Suppressor macrophage treated with lipopolysaccharide for 4 hours (primary cell): ENCODE data around the gene TCF23.
"Not testable (repeated sequence)": the region's sequence is repeated elsewhere in the genome, so short reads cannot be mapped to it uniquely, and the experiment has no call there.

Source experiments
- DNase-seq: peaks from one replicate; pipeline ENCODE4 v3.0.0-alpha.2; 2020

The TCF23 gene

DNA sequence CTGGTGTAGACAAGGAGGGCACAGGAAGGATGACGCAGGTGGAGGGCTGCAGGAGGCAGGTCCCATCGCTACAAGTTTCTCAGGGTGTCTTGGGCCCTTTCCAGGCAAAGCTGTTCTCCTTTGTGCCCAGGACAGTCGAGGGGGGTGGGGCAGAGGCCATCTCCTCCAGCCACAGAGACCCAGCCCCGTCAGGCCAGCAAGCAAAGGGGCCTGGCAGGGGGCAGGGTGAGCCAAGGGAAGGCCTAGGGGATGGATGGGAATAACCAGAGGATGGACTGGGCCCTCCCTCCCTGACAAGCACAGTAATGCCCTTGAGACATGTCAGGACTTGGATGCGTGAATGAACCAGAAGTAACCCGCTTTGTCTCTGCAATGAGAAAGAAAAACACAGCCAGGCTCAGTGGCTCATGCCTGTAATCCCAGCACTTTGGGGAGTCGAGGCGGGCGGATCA lies 6.3 kb downstream of the TCF23 start:
- no peak for DNase-seq

DNA sequence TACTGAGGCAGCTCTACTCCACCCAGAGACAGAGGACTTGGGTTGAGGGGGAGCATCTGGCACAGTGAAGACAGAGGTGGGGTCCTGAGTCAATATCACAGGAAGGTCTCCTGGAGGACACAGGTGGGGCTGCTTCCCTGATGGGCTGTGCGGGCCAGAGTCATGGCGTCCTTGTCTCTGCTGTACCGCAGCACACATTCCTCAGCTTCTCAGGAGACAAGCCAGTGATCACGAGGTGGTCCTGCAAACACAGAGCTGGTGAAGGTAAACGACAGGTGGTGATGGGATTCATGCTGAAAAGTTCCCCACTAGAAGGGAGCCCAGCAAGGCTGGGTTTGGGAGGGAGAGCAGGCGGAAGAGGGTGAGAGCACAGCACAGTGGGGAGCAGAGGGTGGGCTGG lies 9.7 kb downstream of the TCF23 start:
- no peak for DNase-seq

GRCh38 chr2:27159271-27159670 lies 10.5 kb downstream of the TCF23 start:
- DNase-seq: no peak

- DNase-seq: no peak
Observed at GRCh38 chr2:27160191-27160590, 11.4 kb downstream of the TCF23 start.

- DNase-seq: no peak
Observed at GRCh38 chr2:27162151-27163121, 13.6 kb downstream of the TCF23 start.

DNA sequence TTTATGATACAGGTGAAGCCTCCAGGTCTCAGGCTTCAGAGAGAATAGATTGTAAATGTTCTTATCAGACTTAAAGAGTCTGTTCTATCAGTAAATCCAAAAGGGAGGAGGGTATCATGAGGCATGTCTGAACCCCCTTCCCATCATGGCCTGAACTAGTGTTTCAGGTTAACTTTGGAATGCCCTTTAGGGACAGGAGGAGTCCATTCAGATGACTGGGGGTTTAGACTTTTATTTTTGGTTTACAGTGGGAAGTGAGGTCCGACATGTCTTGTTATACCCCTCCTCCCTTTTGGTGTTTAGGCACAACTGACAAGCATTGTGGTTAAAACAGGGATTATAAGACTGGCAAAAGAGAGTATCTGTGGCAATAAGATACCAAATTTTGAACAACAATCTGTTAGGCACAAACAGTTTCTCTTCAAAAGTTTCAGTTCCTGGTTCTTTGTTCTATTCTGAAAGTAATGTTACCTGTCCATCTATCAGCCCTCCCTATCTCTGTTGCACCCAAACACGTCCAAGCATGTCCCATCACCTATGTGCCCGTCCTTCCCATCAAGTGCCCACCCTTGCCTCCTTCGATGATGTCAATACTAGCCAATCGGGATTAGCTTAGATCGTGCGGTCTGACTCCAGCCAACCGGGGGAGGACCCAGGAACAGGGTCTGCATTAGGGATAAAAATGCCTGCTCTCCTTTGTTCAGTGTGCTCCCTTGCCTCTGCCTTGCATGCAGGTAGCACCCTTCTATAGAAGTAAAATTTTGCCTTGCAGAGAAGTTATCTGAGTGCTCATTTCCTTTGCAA lies 16.4 kb downstream of the TCF23 start:
- DNase-seq: no peak

DNA sequence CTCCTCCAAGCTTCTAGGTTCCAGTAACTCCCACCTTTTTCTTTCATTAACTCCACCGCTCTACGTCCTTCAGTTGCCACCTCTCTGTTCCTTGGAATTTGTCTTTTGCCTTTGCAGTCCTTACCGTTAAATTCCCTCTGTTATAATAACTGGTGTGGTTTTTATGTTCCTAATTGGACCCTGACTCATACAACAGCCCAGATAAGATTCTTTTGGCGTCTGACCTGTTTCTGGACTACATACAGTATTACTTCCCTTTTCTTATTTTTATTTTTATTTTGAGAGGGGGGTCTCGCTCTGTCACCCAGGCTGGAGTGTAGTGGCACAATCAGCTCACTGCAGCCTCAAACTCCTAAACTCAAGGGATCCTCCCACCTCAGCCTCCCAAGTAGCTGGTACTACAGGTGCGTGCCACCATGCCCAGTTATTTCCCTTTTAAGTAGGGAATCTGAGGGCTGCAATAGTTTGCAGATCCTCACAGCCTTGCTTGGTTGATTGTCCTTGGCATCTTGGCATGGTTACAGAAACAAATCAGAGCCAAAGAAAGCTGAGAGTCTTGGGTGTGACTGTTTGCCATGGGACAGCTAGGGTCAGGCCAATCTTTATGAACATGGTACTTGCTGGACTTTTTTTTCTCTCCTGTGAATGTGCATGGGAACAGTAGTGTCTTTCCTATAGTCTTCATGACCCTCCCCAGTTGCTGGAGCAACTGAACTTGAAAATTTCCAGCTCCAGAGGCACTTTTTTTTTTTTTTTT lies 22.0 kb downstream of the TCF23 start:
- DNase-seq: no peak

DNA sequence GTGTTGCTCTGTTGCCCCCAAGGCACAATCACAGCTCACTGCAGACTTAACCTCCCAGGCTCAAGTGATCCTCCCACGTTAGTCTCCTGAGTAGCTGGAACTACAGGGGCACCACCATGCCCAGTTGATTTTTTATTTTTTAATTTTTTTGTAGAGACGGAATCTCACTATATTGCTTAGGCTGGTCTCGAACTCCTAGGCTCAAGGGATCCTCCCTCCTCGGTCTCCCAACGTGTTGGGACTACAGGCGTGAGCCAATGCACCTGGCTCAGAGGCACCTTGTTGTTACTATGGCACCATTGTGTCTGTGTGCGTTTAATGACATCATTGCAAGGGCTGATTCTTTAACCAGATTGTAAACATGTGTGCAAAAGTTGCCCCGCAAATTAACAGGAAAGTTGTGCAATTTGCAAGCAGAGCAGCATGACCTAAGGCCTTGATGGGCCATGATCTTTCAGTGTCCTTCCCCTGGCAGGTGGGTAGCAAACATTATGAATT lies 22.6 kb downstream of the TCF23 start:
- DNase-seq: no peak

DNA sequence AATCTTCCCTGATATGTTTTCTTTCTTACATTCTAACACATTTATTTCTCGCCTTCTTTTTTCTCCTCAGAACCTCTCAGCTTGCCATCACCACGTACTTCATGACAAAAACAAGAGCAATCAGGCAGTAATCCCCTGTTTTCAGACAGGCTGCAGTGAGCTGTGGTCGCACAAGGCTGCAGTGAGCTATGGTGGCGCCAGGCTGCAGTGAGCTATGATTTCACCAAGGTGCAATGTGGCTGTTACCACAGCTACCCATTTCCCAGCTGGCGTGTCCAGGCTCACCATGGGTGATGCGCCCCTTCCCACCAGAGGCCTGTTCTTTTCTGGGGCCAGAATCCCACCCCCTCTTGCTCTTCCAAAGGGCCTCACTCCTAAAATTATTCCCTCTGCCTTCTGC lies 25.8 kb downstream of the TCF23 start:
- no peak for DNase-seq

DNA sequence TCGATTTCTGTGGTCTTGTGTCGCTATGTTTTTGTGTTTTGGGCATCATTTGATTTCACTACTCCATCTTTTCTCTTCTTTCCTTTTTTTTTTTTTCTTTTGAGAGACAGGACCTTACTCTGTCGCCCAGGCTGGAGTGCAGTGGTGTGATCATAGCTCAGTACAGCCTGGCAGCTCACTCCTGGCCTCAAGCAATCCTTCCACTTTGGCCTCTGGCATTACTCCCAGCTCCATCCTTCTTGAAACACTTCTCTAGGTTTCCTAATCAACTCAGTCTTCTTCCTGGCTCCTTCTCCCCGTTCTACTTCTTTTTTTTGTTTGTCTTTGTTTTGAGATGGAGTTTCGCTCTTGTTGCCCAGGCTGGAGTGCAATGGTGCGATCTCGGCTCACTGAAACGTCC lies 26.5 kb downstream of the TCF23 start:
- DNase-seq: no peak

GRCh38 chr2:27175781-27176180 lies 27.0 kb downstream of the TCF23 start:
- not testable (repeated sequence) for DNase-seq

GRCh38 chr2:27177441-27178351 lies 28.9 kb downstream of the TCF23 start:
- no peak for DNase-seq

DNA sequence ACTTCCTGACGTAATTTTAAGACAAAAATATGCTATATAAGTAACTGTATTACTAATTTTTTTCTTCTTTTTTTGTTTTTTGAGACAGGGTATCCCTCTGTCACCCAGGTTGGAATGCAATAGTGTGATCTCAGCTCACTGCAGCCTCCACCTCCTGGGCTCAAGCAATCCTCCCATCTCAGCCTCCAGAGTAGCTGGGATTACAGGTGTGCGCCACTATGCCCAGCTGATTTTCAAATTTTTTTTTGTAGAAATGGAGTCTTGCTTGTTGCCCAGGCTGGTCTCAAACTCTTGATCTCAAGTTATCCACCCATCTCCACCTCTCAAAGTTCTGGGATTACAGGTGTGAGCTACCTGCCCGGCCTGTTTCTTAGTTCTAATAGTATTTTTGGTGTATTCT lies 29.7 kb downstream of the TCF23 start:
- no peak for DNase-seq

GRCh38 chr2:27179344-27180000 lies 30.7 kb downstream of the TCF23 start:
- no peak for DNase-seq

- no peak for DNase-seq
Observed at GRCh38 chr2:27182346-27182745, 33.5 kb downstream of the TCF23 start.

GRCh38 chr2:27184115-27184514 lies 35.3 kb downstream of the TCF23 start:
- DNase-seq: no peak

GRCh38 chr2:27185331-27186026 lies 36.7 kb downstream of the TCF23 start:
- DNase-seq: peak; percentile 75

GRCh38 chr2:27186613-27187345 lies 38.0 kb downstream of the TCF23 start:
- DNase-seq: no peak

DNA sequence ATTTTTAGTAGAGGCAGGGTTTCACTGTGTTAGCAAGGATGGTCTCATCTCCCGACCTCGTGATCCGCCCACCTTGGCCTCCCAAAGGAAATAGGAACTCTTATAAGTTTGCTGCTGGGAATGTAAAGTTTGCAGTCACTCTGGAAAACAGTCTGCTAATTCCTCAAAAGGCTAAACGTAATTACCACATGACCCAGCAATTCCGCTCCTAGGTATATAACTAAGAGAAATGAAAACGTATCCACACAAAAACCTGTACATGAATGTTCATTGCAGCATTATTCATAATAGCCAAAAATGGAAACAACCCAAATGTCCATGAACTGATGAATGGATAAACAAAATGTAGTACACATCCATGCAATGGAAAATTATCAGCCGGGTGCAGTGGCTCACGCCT lies 41.2 kb downstream of the TCF23 start:
- no peak for DNase-seq
